Measurements from ENCODE around the gene DCAF6. TPM values are rescaled to one million over a fixed set of nuclear protein-coding genes. Genes with fewer than 3 reads are reported as not detected.
"Not testable (repeated sequence)": the region's sequence is repeated elsewhere in the genome, so short reads cannot be mapped to it uniquely, and the experiment has no call there.

The DCAF6 gene, protein sequence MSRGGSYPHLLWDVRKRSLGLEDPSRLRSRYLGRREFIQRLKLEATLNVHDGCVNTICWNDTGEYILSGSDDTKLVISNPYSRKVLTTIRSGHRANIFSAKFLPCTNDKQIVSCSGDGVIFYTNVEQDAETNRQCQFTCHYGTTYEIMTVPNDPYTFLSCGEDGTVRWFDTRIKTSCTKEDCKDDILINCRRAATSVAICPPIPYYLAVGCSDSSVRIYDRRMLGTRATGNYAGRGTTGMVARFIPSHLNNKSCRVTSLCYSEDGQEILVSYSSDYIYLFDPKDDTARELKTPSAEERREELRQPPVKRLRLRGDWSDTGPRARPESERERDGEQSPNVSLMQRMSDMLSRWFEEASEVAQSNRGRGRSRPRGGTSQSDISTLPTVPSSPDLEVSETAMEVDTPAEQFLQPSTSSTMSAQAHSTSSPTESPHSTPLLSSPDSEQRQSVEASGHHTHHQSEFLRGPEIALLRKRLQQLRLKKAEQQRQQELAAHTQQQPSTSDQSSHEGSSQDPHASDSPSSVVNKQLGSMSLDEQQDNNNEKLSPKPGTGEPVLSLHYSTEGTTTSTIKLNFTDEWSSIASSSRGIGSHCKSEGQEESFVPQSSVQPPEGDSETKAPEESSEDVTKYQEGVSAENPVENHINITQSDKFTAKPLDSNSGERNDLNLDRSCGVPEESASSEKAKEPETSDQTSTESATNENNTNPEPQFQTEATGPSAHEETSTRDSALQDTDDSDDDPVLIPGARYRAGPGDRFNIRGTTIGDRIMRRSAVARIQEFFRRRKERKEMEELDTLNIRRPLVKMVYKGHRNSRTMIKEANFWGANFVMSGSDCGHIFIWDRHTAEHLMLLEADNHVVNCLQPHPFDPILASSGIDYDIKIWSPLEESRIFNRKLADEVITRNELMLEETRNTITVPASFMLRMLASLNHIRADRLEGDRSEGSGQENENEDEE
- total RNA-seq, result 100 to 1,000 TPM; 129 TPM
- long read RNA-seq, transcript DCAF6-202 (22 exons, 3,349 nt), result minor isoform, 10 of 176 reads
- long read RNA-seq, transcript DCAF6-201 (19 exons, 3,186 nt), result minor isoform, 9 of 176 reads
- long read RNA-seq, transcript DCAF6-203 (20 exons, 3,302 nt), result major isoform, 32 of 176 reads
- long read RNA-seq, partial matches to known transcripts, result 66 of 176 reads
- long read RNA-seq, other reads (novel, unspliced or antisense), result 59 of 176 reads

DNA sequence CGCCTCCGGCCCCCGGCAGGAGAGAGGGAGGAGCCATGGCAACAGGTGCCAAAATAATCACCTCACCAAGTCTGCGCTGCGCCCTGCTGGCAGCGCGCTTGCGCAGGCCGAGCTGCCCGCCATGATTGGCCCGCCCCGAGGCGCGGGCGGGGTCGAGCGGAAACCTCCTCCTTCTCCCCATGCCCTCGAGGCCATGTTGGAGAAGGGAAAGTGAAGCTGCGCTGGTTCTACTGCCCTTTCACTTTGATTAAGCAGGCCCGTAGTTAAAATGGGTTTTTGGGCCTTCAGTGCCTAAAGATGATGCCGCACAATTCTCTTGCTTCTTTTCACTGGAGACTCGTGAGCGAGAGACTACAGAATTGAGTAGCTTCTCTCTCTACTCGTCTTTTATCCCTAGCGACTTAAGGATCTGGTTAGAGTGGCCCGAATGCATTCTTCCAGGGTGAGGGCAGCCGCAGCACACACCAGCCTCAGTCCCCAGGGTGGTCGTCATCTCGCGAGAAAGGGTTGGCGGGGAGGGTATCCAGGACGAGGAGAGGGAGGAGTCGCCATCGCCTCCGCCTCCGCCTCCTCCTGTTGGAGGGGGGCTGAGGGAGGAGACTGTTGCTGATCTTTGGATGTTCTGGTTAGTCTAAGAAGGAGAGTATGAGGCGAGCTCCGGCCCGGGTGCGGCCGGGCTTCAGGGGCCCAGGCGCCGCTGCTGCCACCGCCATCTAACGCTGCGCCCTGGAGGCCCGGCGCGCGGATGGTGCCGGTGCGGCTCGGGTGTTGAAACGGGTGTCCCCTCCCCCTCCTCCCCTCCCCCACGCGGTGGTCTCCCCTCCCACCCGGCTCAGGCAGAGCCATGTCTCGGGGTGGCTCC lies at the start of gene DCAF6:
Gene DCAF6 (plus strand): TSS at position 616 of the 862 bp plus-strand sequence. CDS start 229 bp downstream, at position 845.
- DNase-seq (peak; percentile 97), ATAC-seq (peak; percentile 92 to 95)
- intact Hi-C loops (cut with DNase I), result loop anchor here in 1 of 2 donors (10.0 kb wide), 1 partner anchor 221 kb away; no protein-coding TSS in a partner anchor

DNA sequence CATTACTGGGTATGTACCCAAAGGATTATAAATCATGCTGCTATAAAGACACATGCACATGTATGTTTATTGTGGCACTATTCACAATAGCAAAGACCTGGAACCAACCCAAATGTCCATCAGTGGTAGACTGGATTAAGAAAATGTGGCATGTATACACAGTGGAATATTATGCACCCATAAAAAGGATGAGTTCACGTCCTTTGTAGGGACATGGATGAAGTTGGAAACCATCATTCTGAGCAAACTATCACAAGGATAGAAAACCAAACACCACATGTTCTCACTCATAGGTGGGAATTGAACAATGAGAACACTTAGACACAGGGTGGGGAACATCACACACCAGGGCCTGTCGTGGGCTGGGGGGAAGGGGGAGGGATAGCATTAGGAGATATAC lies 49.3 kb upstream of the DCAF6 start:
- DNase-seq; intact Hi-C loops (cut with DNase I); ATAC-seq: not testable (repeated sequence)

DNA sequence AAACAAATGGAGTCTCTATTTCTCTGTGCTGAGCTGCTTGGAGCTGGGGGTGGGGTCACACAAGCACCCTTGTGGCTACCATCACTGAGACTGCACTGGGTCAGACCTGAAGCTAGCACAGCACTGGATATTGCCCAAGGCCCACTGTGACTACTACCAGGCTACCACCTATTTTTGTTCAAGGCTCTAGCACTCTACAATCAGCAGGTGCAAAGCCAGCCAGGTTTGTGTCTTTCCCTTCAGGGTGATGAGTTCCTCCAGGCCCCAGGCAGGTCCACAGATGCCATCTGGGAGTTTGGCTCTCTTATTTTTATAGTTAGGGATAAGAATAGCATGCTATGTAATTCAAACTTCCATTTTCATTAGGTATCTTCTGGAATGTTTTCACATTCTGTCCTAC lies 46.1 kb upstream of the DCAF6 start:
- no peak for DNase-seq
- no peak for ATAC-seq
- intact Hi-C loops (cut with DNase I), result no loop called here

DNA sequence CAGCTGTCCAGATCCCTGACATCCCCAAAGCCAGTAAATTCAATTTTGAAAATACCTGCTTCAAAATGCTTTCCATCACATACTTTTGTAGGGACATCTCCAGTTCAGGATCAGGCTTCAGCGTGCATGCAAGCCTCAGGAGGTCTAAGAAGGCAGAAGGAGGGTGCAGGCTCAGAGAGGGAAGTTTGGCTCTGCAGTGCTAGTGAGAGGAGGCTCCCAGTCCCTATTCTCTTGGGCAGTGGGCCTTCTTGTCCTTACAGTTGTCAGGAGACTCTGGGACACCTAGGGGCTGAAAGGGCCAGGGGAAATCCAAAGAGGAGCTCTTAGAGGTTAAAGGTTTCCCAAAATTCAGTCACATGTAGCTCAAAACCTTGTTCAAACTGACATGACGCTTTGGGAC lies 42.7 kb upstream of the DCAF6 start:
- no peak for ATAC-seq
- DNase-seq, result no peak
- intact Hi-C loops (cut with DNase I), result no loop called here

DNA sequence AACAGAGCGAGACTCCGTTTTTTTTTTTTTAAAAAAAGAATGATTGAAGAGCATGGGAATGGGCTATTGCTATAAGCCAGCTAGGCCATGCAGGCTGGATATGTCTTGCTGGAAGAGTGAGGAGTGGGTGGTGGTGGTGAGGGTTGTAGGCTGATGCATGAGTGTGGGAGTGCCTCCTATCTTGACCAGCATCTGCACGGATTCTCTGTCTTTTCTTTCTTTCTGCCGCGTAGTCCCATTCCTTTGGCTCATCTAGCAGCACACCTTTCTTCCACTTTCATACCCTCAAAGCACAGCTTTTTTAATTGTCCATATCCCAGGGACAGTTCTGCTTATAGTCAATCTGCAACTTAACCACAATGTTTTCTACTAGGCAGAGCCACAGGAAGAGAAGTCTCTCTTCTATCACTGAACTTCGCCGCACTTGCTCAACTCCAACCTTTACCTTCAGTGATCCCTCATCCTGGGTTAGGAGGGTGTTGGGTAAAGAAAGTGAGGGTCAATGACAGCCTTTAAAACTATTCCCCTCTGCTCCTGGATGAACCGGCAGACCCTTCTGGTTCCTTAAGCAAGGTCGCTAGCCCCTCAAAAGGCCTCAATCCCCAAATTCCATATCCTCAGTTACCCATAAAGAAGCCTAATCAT lies 37.8 kb upstream of the DCAF6 start:
- intact Hi-C loops (cut with DNase I), result no loop called here
- ATAC-seq, result no peak
- no peak for DNase-seq

DNA sequence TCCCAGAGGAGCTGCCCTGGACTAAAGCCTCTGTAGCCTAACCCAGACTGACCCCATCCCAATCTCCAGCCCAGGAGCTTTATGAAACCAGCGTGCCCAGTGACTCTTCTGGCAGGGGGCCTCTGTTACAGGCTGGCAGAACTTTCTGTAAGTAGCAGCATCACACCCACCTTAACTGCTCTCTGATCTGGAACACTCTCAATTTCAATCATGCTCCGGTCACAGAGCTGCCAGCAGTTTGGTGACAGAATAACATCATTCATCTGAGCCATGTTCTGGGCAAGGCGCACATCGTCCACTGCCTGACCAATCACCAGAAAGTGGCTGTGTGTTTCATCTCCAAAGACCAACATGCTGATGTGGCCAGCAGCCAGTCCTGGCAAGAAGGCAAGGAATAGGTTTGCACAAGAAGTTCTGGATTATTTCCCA lies 37.2 kb upstream of the DCAF6 start:
- intact Hi-C loops (cut with DNase I), result no loop called here
- ATAC-seq (peak; percentile 65 to 93), DNase-seq (peak; percentile 39)

DNA sequence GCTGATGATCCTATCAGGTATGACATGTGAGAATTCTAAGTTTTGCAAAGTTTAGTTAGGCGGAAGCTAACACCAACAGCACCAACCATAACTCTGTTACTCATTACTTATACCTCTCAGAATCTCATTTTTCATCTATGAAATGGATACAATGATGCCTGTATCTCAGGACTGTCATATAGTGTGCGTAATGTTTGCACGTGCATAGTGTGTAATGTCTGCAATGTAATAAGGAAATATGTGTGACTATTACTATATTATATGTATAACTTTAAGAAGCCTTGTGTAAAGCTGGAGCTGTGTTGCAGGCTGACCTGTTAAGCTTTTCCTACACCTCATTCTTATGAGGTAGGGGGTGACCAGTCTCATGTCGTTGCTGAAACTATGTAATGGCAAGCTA lies 35.6 kb upstream of the DCAF6 start:
- DNase-seq (no peak), ATAC-seq (no peak)
- intact Hi-C loops (cut with DNase I), result no loop called here

DNA sequence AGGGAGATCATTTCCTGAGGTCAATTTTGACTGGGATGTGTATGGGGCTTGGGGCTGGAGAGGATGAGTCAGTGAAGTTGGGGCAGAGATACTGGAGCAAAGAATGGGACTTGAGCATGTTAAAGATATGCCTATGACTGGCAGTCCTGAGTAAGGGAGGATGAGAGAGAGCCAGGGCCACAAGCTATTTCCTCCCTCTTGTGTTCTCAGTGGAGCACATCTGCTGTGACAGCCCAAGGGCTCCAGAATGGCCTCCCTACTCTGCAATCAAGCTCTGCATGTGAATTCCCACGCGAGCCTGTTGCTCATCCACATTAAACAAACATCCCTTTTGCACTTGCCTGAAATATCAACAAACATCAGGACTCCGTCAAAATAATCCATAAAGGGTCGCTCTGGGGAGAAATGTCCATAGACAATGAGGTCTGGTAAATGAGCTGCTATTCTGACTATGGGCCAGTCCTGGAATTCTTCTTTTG lies 31.8 kb upstream of the DCAF6 start:
- peak; percentile 36 to 69 for ATAC-seq
- intact Hi-C loops (cut with DNase I), result no loop called here

DNA sequence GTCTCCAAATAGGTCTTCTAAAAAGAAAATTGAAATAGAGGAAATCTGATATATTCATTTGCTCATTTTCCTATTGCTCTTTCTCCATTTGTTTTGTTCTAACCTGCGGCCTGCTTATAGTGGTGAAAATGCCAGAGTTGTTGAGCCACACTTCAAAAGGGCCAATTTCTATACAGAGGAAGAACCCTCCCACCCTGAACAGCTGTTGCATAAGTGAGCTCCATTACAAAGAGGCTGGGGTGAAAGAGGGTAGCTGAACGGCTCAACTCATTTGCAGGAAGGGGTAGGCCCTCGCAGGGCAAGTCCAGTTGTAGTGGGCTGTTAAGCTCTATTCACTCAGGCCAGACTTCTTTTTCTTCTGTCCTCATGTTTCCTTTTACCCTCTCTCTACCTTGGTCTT lies 31.3 kb upstream of the DCAF6 start:
- intact Hi-C loops (cut with DNase I), result no loop called here
- ATAC-seq (peak in 1 of 2 donors; percentile 83), DNase-seq (no peak)

More for the DNA sequence above, 31.8 kb upstream of the DCAF6 start:
- DNase-seq, result no peak

DNA sequence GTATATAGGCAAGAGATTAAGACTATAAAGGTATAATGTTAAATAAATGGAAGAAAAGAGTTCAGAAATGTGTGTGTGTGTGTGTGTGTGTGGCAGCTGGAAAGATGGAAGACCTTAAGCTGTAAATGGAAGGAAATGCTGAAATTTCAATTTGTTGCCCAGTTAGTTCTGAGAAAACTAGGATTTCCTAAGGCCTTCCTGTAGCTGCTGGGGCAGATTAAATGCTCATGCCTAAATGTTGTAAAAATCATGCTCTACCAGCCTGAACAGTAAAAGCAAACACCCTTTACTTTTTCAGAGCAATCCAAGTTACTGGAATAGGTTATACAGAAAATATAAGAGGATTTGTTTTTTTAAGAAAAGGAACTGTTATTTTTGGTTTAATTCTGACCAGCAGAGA lies 30.8 kb upstream of the DCAF6 start:
- ATAC-seq, result peak in 1 of 2 donors; percentile 67
- intact Hi-C loops (cut with DNase I), result no loop called here
- DNase-seq, result no peak

DNA sequence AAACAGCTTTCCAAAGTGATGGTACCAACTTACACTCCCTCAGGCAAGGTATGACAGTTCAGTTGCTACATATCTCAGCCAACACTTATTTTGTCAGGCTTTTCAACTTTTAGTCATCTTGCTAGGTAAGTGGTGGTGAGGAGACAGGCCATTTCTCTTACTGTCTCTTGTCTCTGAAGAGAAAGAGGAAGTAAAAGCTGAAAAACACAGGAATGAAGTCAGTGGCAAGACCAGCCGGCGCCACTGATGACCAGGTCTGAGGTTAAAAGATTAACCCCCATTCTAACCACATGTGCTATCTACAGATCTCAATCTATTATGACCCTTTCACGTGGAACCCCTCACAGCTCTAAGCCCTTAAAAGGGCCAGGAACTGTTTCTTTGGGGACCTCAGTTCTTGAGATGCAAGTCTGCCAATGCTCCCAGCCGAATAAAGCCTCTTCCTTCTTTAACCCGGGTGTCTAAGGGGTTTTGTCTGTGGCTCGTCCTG lies 26.7 kb upstream of the DCAF6 start:
- DNase-seq, result no peak

DNA sequence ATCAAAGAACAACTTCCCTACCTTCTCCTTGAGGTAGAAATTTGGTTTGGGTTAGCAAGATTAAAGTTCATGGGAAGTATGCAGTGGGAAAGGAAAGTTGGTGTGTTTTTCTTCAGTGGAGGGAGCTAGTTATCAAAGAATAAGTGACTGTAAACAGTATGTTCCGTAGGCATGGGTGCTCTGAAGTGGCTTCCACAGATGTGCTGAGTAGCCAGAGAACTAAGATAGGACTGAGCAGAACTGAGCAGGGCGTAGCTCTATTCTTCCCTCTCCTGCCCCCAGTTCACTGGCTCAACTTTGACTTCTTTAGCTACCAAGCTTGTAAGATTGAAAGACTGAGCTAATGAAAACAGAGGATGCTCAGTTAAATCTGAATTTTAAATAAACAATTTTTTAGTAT lies 26.0 kb upstream of the DCAF6 start:
- no peak for DNase-seq
- intact Hi-C loops (cut with DNase I), result no loop called here
- peak in 1 of 2 donors; percentile 47 for ATAC-seq

More for the DNA sequence above, 26.7 kb upstream of the DCAF6 start:
- no peak for ATAC-seq
- intact Hi-C loops (cut with DNase I), result no loop called here

DNA sequence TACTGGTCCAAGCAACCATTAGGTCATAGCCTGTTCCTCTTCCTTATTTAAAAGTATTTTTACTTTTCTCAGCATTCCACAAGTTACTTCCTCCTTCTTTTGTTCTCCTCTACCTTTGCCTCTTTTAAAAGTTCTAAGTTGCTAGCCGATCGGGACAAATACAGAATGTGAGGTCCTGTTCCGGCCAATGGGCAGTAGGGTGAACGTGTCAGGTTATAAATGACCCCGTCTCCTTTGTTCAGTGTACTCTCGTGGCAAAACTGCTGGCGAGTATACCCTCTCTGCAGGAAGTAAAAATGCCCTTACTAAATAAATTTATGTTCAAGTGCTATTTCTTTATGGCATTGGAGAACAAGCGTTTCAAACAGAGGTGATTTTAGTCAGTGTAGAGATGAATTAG lies 25.1 kb upstream of the DCAF6 start:
- no peak for DNase-seq
- intact Hi-C loops (cut with DNase I), result no loop called here
- no peak for ATAC-seq

DNA sequence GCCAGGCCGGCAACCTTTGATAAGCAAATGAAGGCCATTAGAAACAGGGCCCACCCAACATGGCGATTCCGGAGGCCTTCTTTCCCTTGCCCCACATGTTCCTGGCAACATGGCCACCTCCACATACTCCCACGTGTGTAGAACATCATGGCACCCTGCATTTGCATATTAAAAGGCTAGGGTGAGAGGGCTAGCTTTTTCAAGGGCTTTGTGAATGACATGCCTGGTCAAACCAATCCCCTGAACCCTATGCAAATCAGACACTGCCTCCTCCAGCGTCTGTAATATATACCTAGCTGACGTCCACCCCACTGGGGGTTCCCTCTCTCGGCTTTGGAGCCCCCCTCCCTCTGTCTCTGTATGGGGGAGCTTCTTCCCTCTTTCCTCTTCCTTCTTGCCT lies 24.2 kb upstream of the DCAF6 start:
- ATAC-seq, result no peak
- intact Hi-C loops (cut with DNase I), result no loop called here
- DNase-seq, result no peak

DNA sequence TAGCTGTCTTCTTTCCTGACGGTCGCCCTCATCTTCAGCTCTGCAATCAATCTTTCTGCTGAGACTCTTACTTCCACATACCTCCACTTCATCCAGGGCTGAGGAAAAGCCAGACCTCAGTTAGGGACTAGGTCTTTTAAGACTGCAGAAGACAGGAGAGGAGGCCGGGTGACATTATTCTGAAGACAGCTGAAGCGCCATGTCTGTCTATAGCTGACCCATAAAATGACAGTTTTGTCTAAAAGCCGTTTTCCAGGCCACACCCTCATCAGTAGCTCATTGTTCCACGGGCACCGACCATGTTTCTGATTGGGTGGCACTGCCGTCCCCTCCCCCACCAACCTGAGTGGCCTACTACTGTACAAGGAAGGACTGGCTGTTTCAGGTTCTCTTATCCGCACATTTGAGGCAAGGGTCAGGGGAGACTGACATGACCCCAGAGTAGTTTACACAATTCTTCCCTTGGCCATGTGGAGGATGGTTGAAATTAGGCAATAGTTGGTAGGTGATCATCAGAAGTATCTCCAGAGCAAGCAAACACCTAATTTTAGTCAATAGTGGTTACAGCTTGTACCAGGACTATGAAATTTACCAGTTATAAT lies 22.5 kb upstream of the DCAF6 start, which contains the start of gene ADCY10:
Gene ADCY10 (minus strand): TSS at position 240 of the 602 bp plus-strand sequence. CDS start 8,994 bp downstream, outside the sequence.
- ATAC-seq (peak in 1 of 2 donors; percentile 19), DNase-seq (no peak)
- intact Hi-C loops (cut with DNase I), result no loop called here

DNA sequence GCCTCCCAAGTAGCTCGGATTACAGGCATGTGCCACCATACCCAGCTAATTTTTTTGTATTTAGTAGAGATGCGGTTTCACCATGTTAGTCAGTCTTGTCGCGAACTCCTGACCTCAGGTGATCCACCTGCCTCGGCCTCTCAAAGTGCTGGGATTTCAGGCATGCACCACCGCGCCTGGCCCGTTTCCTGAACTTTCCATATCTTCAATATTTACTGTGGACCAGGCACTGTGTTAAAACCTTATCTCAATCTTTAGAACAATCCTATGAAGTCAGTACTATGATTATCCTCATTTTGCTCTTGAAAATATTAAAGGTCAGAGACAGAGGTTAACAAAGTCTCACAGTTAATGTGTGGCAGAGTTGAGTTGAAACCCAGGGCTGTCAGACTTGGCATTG lies 20.9 kb upstream of the DCAF6 start:
- no peak for ATAC-seq
- no peak for DNase-seq
- intact Hi-C loops (cut with DNase I), result no loop called here
